ENCODE data around the gene HES2. TPM values are rescaled to one million over a fixed set of nuclear protein-coding genes. Genes with fewer than 3 reads are reported as not detected.
"Not testable (repeated sequence)": the region's sequence is repeated elsewhere in the genome, so short reads cannot be mapped to it uniquely, and the experiment has no call there.

HES2 gene
- total and polyA plus RNA-seq, 12 donors: 0.04 to 0.18 (median 0.10) TPM; not detected in 7

DNA sequence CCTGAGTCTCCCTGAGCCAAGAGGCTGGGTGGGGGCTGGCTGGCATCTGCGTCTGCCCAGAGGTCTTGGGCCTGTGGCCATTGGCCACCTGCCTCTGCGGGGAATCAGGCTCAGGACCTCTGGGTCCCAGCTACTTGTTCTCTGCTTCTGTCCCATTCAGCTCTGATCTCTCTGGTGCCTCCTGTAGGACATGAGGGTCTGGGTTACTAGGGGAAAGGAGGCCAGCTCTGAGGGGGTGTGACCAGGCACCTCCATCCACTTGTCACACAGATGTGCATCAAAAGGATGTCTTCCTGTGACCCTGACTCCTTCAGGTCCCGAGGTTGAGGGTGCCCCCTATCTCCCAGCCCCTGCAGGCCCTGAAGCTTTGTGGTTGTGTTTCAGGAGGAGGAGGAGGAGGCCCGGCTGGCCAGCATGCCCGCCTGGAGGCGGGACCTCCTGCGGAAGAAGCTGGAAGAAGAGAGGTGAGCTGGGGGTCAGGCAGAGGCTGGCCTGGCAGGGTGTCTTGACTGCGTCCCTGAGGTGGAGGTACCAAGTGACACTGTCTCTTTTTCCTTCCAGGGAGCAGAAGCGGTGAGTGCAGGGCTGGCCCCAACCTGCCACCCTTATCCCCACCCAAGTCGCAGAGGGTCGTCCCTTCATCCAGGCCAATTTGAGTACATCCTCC, 37.2 kb upstream of the HES2 start:
- H3K27me3 ChIP-seq: peaks cover 36% of the 10 kb centered on the region
- no peaks in the 10 kb centered on the region for H3K9me3 ChIP-seq (replicated peaks in 1 of 3)
- intact Hi-C loops (cut with DNase I): no loop called here
- TF ChIP-seq POLR2A (IDR thresholded peaks at IDR 0.05): no peak
- TF ChIP-seq, protein P1, sequence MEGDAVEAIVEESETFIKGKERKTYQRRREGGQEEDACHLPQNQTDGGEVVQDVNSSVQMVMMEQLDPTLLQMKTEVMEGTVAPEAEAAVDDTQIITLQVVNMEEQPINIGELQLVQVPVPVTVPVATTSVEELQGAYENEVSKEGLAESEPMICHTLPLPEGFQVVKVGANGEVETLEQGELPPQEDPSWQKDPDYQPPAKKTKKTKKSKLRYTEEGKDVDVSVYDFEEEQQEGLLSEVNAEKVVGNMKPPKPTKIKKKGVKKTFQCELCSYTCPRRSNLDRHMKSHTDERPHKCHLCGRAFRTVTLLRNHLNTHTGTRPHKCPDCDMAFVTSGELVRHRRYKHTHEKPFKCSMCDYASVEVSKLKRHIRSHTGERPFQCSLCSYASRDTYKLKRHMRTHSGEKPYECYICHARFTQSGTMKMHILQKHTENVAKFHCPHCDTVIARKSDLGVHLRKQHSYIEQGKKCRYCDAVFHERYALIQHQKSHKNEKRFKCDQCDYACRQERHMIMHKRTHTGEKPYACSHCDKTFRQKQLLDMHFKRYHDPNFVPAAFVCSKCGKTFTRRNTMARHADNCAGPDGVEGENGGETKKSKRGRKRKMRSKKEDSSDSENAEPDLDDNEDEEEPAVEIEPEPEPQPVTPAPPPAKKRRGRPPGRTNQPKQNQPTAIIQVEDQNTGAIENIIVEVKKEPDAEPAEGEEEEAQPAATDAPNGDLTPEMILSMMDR (IDR thresholded peaks at IDR 0.05): no peak
- 69 to 79% (median 76%) methylated on average over 7 to 11 of the region's 11 CpGs for WGBS, 4 donors
- peaks cover 0 to 10% of the 10 kb centered on the region in 2 donors for H3K4me1 ChIP-seq (replicated peaks in 1 of 2)
- no peak overlapping the region for H3K27ac ChIP-seq
- no peak overlapping the region for H3K4me3 ChIP-seq
- H3K36me3 ChIP-seq (replicated peaks in 1 of 2): no peaks in the 10 kb centered on the region
- DNase-seq: no peak

GRCh38 chr1:6455752-6456520, 36.2 kb upstream of the HES2 start:
- DNase-seq; H3K9me3 ChIP-seq (replicated peaks in 1 of 3); intact Hi-C loops (cut with DNase I); H3K36me3 ChIP-seq (replicated peaks in 1 of 2); H3K4me3 ChIP-seq; H3K27ac ChIP-seq; H3K4me1 ChIP-seq (replicated peaks in 1 of 2): not testable (repeated sequence)
- WGBS, 4 donors: 12 to 46% (median 28%) methylated on average over 19 to 58 of the region's 58 CpGs
- peaks cover 46% of the 10 kb centered on the region for H3K27me3 ChIP-seq

GRCh38 chr1:6454856-6455751, 35.4 kb upstream of the HES2 start:
- intact Hi-C loops (cut with DNase I): no loop called here
- 3 to 26% (median 5%) methylated on average over 25 to 115 of the region's 115 CpGs; no CpG with 5 or more reads in 1 of the 4 donors for WGBS, 4 donors
- Histone ChIP-seq H3K27me3 (peaks cover 47% of the 10 kb centered on the region), H3K4me1 (replicated peaks in 1 of 2) (peaks cover 0 to 3% of the 10 kb centered on the region in 2 donors), H3K36me3 (replicated peaks in 1 of 2) (no peaks in the 10 kb centered on the region), H3K27ac (no peak overlapping the region), H3K9me3 (replicated peaks in 1 of 3) (no peaks in the 10 kb centered on the region), H3K4me3 (no peak overlapping the region)
- DNase-seq: no peak
- TF ChIP-seq, protein P1 (IDR thresholded peaks at IDR 0.05): no peak
- no peak for TF ChIP-seq POLR2A (IDR thresholded peaks at IDR 0.05)

GRCh38 chr1:6453895-6454855, 34.5 kb upstream of the HES2 start:
- H3K4me1 ChIP-seq (replicated peaks in 1 of 2); H3K36me3 ChIP-seq (replicated peaks in 1 of 2); H3K27ac ChIP-seq; DNase-seq; H3K9me3 ChIP-seq (replicated peaks in 1 of 3); H3K4me3 ChIP-seq; intact Hi-C loops (cut with DNase I): not testable (repeated sequence)
- 10 to 45% (median 17%) methylated on average over 4 to 85 of the region's 85 CpGs for WGBS, 4 donors
- peaks cover 57% of the 10 kb centered on the region for H3K27me3 ChIP-seq

Measured in adrenal gland (tissue), 12 donors.